HG02763 (cell line): ENCODE data around the gene GREM1.

Experiments used
- ATAC-seq: cut with Tn5 transposase; IDR thresholded peaks from one replicate; pipeline ENCODE4 v1.9.1; 2021; ENCODE audit warnings: mild to moderate bottlenecking, moderate library complexity; ENCODE audit not compliant: unreplicated experiment

The GREM1 gene

GRCh38 chr15:32778391-32779176 is 60.8 kb downstream of the GREM1 start:
- no peak for ATAC-seq

GRCh38 chr15:32781781-32782180 is 64.0 kb downstream of the GREM1 start:
- no peak for ATAC-seq

GRCh38 chr15:32784581-32784980 is 66.8 kb downstream of the GREM1 start:
- no peak for ATAC-seq

- ATAC-seq: no peak
Observed at GRCh38 chr15:32786906-32787305, 69.1 kb downstream of the GREM1 start.

GRCh38 chr15:32787949-32788348 is 70.1 kb downstream of the GREM1 start:
- no peak for ATAC-seq

GRCh38 chr15:32790352-32790999 is 72.7 kb downstream of the GREM1 start:
- ATAC-seq: no peak

- ATAC-seq: no peak
Observed at GRCh38 chr15:32792436-32792835, 74.6 kb downstream of the GREM1 start.
